HG03378 (cell line): Measurements from ENCODE around the gene ATG4B.

Experiments used
- ATAC-seq: cut with Tn5 transposase; IDR thresholded peaks from one replicate; pipeline ENCODE4 v1.9.1; 2021; ENCODE audit warnings: mild to moderate bottlenecking, moderate library complexity; ENCODE audit not compliant: unreplicated experiment

Gene ATG4B

DNA sequence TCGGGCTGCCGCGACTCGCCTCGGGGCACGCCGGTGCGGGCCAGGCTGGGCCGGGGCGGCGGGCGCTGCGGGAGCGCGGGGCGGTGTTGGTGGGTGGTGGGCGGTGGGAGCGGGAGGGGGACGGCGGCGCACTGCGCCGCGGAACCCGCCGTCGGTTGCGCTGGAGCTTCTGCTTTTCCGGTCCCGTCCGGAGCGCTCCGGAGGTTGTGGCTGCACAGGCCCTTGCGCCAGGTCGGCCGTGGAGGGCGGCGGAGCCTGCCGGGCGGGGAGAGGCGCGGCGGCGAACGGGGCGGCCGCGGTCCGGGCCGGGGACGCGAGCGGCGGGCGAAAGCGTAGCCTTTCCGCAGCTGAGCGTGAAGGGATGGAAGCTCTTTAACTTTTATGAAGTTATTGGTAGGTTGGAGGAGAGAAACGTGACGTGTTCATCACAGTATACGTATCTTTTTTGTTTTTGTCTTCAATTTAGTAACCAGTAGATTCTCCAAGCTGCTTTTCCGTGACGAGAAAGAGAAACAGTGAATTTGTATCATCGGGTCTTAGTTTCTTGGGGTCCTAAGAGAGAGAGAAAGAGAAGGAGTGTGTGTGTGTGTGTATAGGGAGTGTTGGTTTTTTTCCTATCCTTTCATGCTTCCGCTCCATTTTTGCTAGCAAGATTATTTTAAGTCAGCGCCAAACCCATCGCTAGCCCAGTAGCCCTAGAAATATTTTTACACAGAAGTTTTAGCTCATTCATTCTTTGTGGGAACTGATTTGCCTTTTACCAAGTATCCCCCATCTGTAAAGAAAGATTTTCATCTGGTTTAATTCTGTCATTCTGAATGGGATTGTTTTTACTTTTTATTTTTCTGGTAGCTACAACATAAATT lies 535 bp downstream of the ATG4B start:
- ATAC-seq = peak; percentile 16

DNA sequence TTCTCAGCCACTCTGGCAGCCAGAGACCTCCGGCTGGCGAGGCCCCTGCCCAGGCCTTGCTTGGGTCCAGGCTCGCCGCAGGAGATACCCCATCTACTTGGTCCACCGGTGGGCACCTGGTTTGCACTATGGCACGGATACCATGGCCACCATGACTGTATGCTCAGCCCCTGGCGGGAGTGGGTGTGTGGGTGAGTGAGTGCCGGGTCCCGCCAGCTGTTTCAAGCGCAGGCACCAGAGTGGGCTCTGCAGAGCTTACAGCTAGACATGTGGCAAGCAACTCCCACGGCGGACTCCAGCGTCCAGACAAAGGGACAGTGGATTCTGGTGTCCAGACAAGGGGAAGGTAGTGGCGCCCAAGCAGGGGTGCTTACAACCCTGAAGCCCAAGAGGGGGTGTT lies 1.4 kb downstream of the ATG4B start:
- no peak for ATAC-seq

DNA sequence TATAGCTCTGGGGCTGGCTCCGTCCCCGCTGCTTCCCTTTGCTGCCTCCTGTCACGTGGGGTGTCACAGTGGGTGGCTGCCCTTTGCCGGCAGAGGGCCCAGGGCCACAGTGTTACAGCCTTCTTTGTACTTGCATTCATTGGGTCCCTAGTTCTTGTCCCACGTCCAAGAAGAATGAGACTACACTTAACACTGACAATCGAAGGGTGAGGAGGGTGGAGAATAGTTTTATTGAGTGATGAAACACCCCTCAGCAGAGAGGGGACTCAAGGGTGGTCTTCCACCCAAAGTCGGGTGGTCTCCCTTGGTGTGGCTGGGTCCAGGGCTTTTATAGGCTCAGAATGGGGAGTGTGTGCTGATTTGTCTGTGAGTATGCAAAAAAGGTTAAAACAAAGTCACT lies 1.9 kb downstream of the ATG4B start:
- ATAC-seq = no peak

DNA sequence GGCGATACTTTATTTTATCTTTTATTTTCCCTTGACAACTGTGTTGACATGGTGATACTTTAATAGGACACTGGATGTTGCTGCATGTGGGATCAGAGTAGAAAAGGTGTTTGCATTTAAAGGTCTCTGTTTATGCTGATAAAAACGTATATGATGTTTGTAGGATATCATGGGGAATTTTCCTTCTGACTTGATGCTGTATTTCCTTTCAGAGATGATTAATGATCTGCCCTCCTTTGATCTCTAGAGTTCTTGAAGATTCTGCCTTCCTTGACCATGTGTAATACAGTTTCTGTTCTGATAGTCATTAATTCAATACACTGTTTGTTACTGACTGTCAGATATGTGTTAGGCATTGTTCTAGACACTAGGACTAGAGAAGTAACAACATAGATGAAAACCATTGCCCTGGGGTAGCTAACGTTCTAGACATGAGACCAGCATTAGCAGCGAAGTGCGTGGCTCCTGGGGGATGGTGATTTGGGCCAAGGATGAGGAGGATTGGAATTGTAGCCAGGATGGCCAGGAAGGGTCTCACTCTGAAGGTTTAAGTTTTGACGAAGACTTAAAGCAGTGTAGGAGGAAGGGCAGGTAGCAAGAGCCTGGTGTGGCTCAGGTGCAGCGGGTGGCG lies 2.8 kb downstream of the ATG4B start:
- no peak for ATAC-seq

DNA sequence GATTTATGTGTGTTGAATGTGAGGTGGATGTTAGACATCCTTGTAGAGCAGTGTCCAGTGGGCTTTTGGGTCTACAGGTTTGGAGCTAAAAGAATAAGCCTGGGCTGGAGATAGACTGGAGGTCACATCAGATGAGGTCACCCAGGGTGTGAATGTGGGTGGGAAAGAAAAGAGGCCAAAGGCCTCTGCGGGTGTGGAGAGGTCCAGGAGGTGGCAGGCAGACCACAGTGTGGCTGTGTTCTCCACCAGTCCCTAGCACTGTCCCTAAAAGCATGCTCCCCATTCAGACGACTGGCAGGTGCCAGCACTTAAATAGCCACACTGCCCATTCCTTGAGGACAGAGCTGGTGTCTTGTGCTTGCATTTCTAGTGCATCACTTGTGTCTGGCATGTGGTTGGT lies 4.1 kb downstream of the ATG4B start:
- ATAC-seq = no peak

DNA sequence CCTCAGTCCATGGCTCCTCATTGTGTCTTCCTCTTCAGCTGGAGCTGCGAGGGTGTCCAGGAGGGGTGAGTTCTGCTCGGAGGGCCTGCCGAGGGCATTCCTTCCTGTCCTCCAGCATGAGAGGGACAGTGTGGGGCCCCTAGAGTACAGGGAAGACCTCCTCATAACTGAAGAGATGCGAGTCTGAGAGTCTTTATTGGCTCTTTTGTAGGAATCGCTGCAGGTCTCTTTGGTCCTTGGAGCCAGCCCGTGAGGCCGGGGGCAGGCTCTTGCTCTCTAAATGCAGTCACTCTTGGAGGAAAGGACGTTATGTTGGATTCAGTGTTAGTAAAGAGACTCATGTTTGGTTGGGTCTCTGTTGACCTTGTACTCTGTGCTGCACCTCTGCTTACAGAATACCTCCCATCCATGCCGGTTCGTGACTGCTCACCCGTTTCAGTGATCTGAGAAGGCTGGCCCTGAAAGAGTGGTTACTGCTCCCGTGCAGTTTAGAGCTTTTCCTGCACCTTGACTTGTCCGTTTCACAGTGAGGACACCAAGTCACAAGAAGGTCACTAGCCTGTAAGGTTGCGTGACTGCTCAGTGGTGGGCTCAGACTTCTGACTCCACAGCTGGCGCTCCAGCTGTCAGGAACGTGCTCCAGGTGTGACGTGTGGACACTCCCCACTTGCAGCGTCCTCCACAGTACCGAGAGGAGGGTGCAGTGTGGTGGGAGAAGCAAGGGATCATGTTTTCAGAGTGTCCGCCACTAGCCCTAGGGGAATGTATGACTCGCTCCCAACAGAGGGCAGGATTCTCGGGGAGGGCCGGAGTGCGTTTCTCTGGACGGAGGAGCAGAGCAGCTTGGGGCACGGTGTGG lies 7.8 kb downstream of the ATG4B start:
- no peak for ATAC-seq

DNA sequence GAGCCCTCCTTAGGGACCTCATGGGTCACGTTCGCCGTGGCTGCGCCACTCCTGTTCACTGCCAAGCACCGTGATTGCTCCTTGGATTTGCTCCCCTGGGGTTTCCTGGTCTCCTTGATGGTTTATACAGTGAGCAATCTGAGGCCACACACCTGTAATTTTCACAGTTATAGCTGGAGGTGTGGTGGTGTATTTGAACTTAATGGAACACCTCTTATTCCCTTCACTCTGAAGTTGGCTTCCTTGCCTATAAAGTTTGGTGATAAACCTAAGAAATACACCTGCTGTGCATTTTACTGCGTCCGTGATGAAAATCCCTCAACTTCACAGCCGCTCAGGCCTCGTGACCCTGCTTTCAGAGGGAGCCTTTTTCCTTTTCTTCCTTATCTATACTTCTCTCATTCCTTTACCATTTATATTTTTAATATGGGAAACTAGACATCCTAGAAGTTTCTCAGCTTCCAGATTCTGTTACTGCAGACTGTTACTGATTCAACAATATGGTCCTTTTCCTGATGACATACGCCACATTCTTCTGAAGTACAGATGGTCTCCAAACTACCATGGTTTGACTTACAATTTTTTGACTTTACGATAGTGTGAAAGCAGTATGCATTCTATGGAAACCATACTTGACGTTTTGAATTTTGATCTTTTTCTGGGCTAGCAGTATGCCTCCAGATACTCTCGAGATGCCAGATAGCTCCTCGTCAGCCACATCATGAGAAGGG lies 8.6 kb downstream of the ATG4B start:
- ATAC-seq = no peak

DNA sequence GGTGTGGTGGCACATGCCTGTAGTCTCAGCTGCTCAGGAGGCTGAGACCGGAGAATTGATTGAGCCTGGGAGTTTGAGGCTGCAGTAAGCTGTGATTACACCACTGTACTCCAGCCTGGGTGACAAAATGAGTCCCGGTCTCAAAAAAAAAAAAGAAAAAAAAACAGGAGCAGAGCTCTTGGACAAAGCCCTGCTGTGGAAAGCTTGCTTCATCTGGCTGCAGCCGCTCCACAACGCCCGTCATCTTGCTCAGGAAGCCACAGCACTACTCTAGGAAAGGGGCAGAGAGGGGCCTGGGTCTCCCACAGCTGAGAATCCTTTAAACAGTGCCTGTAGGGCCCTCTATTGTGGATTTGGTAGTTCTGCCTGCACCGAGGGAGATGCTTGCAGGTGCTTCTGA lies 11.0 kb downstream of the ATG4B start:
- no peak for ATAC-seq

DNA sequence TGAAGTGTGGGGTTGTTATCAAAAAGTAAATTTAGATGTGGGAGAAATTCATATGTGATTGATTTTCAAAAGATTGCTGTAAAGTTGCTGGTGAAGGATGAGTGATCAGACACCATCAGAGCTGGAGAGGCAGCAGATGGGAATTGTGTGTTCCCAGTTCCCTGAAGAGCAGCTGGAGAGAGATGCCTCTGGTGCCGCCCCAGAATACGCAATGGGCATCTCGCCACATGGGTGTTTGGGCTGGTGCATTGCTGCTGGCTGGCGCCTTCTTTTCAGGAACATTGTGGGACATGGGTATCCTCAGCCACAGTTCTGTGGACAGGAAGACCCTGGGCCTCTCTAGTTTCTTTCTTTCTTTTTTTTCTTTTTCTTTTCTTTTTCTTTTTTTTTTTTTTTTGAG lies 11.9 kb downstream of the ATG4B start:
- ATAC-seq = no peak

DNA sequence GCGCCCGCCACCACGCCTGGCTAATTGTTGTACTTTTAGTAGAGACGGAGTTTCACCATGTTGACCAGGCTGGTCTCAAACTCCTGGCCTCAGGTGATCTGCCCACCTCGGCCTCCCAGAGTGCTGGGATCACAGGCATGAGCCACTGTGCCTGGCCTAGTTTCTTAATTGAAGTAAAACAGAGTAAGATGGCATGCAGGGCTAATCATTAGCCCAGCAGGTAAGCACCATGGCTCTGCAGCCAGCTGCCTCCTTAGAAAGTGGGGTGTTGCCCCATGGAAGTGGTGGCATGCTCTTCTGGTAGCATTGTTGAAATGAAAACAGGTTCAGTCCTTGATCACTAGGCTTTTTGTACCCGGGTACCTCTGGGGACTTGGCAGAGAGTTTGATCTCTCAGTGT lies 12.4 kb downstream of the ATG4B start:
- no peak for ATAC-seq

DNA sequence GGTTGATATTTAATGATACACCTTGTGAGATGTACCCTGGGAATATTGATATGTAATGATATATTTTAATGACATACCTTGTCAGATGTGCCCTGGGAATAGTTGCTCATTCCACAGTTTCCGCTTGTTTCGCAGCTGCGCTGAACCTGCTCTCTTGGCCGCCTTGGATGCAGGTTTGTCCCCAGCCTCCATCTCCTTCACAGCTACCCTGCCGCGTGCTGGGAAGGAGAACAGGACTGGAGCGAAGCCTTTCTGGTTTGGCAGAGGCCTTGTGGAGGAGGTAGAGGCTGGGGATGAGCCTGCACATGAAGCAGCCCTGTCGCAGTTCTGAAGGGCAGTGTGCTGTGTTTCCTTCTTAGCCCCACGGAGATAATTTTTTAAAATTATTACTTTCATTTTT lies 14.6 kb downstream of the ATG4B start:
- ATAC-seq = no peak

DNA sequence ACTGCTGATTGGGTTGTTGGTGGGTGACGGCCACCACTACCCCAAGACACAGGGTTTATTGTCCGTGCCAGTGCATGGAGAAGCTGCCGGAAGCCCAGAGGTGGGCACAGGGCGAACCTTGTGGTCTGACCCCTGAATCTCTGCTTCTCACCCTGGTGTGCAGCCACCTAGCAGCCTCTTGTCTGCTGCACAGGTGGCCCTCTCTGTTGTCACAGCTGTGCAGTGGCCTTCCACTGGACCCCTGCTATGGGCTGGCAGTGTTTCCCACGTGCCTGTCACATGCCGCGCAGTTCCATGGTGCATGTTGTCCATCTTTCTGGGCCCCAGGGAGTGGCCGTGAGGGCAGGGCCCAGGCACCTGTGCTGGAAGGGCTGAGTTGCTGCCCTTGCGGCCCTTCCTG lies 15.2 kb downstream of the ATG4B start:
- no peak for ATAC-seq

DNA sequence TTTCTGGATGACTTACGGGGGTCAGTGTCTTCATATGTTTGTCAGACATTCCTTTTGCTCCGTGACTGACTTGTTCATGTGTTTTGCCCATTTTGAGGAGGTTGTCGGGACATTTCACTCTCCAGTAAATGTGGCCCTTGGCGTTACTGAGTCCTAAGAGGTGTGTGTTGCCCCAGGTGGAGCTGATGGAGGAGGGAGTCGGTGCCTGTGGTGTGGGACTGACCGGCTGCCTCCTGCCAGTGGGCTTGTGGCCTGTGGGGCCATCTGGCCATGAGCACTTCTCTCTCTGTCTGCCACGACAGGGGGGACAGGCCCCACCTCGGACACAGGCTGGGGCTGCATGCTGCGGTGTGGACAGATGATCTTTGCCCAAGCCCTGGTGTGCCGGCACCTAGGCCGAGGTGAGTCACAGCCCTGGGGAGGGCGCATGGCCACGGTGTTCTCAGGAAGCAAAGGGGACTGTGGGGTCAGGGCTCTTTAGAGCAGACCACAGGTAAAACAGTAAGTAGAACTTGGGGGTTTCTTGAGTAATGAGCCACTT lies 15.8 kb downstream of the ATG4B start:
- no peak for ATAC-seq

DNA sequence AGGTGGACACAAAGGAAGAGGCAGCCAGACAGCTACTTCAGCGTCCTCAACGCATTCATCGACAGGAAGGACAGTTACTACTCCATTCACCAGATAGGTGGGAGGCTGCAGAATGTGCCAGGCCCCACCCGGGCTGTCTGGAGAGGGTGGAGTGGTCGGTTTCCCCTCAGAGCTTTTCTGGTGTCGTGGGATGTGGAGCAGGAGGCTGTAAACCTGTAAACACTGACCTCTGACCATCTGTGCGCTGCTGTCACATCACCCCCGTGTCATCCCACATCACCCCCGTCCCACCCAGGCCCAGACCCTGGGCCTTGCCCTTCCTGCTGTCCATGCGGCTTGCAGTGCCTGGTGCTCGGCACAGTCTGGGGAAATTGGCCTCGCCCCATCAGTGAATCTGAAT lies 17.1 kb downstream of the ATG4B start:
- no peak for ATAC-seq

DNA sequence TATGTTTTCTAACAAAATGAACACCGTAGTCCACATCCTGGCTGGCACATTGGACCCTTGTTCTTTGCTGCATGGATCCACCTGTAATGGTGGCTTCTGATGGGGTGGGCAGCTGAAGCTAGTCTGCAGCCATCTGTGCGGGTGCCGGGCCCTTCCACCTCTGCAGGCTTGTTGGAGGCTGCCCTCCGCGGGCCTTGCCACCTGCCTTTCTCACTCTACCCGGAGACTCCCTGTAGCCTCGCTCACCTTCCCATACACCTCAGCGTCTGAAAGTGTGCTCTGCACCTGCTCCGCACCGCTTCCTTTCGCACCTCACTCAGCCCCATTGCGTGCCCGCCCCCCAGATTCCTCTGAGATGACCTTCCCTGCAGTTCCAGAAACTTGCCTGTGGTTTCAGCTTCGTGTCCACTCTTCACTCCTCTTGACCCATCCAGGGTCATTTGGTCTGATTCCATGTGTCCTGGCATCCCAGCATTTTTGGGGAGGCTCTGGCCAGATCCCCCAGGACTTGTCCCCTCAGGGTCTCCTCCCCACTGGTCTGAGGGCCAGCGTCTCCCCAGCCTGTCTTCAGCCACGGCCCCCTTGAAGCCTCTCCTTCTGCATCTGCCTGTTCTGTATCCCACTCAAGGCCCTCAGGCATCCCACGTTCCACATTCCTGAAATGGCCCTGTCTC lies 18.2 kb downstream of the ATG4B start:
- no peak for ATAC-seq

DNA sequence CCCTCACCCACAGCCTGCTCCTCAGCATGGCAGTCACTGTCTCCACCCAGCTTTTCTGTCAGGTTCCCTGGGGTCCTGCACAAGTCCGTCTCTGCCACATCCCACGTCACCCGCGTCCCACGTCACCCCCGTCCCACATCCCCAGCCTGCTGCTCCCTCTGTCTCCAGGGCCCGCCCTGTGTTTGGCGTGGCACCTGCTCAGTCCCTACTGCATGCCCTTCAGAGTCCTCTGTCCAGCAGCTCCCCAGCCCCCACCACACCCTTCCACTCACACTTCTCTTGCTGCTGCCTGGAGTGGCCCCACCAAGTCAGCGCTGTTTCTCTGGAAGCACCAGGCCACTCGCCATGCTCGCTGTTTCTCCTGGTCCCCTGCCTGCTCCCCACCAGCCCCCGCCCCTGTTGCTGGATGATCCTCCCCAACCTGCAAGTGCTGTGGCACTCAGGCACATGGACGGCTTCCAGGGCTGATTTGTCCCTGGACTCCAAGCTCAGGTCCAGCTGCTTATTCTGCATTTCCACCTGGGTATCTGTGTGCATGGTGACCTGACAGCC lies 18.8 kb downstream of the ATG4B start:
- ATAC-seq = no peak

DNA sequence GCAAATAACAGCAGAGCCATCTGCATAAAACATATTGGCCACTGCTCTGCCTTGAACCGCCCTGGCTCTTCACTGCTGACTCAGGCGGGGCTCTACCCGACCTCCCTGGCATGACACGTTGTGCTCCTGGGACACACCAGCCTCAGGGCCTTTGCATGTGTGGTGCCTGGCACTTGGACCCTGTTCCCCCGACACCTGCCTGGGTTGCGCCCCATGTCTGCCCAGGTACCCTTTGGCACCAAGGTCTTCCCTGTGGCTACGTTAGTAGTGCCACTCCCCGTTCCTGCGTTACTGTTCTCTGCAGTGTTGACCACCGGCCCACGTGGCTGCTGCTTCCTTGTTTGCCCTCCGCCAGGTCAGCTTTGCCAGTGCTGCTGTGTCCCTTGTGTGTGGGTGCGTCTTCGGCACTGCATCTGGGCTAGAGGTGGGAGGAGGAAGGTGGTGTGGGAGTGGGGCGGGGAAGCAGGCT lies 20.3 kb downstream of the ATG4B start:
- ATAC-seq = no peak

DNA sequence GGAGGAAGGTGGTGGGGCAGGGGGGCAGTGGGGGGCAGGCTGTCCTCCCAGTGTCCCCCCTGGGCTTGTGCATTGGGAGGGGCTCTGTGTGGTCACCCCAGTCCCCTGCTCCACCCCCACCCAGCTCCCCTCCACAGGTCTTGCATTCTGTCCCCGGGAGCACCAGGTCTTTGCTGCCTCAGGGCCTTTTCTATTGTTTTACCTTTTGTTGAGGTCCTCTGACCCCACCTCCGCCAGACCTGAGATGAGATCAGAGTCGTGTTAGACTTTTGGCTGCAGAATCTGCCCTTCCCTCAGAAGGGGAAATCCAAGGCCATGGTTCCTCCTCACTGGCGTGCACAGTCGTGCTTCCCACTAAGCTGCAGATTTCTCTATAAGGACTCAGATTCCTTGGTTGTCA lies 20.8 kb downstream of the ATG4B start:
- ATAC-seq = no peak

DNA sequence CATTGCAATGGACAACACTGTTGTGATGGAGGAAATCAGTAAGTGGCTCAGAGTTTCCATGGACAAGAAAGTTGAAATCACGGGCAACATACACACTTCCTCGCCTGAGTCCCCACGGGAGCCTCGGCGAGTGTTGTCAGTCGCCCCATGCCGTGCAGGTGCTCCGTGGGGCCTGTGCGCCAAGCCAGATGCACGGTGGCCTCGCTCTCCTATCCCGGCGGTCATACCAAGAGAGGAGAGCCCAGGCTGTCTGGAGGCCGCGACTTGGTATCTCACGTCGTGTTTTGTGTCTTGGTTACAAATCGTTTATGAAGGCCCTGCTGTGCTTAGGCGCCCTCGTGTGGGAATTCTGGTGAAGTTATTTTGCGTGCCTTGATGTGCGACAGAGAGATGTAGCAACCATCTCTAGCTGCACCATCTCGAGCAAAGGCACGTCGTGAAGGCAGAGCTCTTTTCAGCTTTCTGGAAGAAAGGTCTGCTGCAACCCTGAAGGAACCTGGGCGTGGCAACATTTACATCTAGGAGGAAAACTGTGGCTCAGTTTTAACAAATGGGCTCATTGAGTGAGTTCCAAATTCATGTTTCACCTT lies 21.8 kb downstream of the ATG4B start:
- no peak for ATAC-seq
